Stimulated activated CD4-positive, alpha-beta T cell treated with anti-CD3 and anti-CD28 coated beads, TNF-alpha, amount 100 ng/mL, for 48 hours (primary cell): ENCODE measurements around the gene COMMD10.

ENCODE experiments used
- DNase-seq, 3 donors: peaks; one replicate each; pipeline ENCODE4 v3.0.0-alpha.2; 2020; ENCODE audit warnings: low read depth in 3 of 3

The COMMD10 gene

GRCh38 chr5:116216246-116216645 is 131.4 kb downstream of the COMMD10 start:
- DNase-seq, result no peak

GRCh38 chr5:116225281-116225922 is 140.6 kb downstream of the COMMD10 start:
- DNase-seq, result no peak

- DNase-seq, result no peak
These were observed 144.4 kb downstream of the COMMD10 start for GRCh38 chr5:116229131-116229689.

GRCh38 chr5:116231288-116231687 is 146.5 kb downstream of the COMMD10 start:
- no peak for DNase-seq

- DNase-seq, result no peak
These were observed 149.9 kb downstream of the COMMD10 start for GRCh38 chr5:116234681-116235080.

GRCh38 chr5:116237917-116238500 is 153.2 kb downstream of the COMMD10 start:
- no peak for DNase-seq

- DNase-seq, result no peak
These were observed 157.5 kb downstream of the COMMD10 start for GRCh38 chr5:116242343-116242742.

GRCh38 chr5:116248432-116248831 is 163.6 kb downstream of the COMMD10 start:
- no peak for DNase-seq

GRCh38 chr5:116249648-116250047 is 164.8 kb downstream of the COMMD10 start:
- no peak for DNase-seq

- no peak for DNase-seq
These were observed 171.9 kb downstream of the COMMD10 start for GRCh38 chr5:116256717-116257116.

- no peak for DNase-seq
These were observed 180.6 kb downstream of the COMMD10 start for GRCh38 chr5:116265471-116265870.

- no peak for DNase-seq
These were observed 186.7 kb downstream of the COMMD10 start for GRCh38 chr5:116271446-116272025.

- no peak for DNase-seq
These were observed 187.6 kb downstream of the COMMD10 start for GRCh38 chr5:116272281-116272941.

GRCh38 chr5:116273448-116274242 is 188.8 kb downstream of the COMMD10 start:
- no peak for DNase-seq

- no peak for DNase-seq
These were observed 189.4 kb downstream of the COMMD10 start for GRCh38 chr5:116274251-116274650.

- DNase-seq, result no peak
These were observed 190.5 kb downstream of the COMMD10 start for GRCh38 chr5:116275282-116275681.

GRCh38 chr5:116276952-116277351 is 192.1 kb downstream of the COMMD10 start:
- no peak for DNase-seq

- DNase-seq, result no peak
These were observed 195.5 kb downstream of the COMMD10 start for GRCh38 chr5:116280149-116280803.

GRCh38 chr5:116281309-116281708 is 196.5 kb downstream of the COMMD10 start:
- DNase-seq, result no peak

GRCh38 chr5:116288524-116288923 is 203.7 kb downstream of the COMMD10 start:
- no peak for DNase-seq

GRCh38 chr5:116289276-116289675 is 204.5 kb downstream of the COMMD10 start:
- DNase-seq, result no peak
